Effector CD8-positive, alpha-beta T cell (primary cell): ENCODE results near the gene RBPJL.

Experiments
- DNase-seq: peaks from one replicate; lab custom pipeline; 2025; lab: John Stamatoyannopoulos, UW

Gene RBPJL

GRCh38 chr20:45317826-45318225 is 11.2 kb downstream of the RBPJL start:
- no peak for DNase-seq

GRCh38 chr20:45318386-45318939 is 11.8 kb downstream of the RBPJL start:
- DNase-seq = no peak

GRCh38 chr20:45318948-45319347 is 12.3 kb downstream of the RBPJL start:
- no peak for DNase-seq

- no peak for DNase-seq
Observed at GRCh38 chr20:45320948-45321595, 14.4 kb downstream of the RBPJL start.

GRCh38 chr20:45322952-45323383 is 16.3 kb downstream of the RBPJL start:
- no peak for DNase-seq

- no peak for DNase-seq
Observed at GRCh38 chr20:45323731-45324130, 17.1 kb downstream of the RBPJL start.

GRCh38 chr20:45325371-45325770 is 18.7 kb downstream of the RBPJL start:
- no peak for DNase-seq

- DNase-seq = no peak
Observed at GRCh38 chr20:45328451-45328850, 21.8 kb downstream of the RBPJL start.

- DNase-seq = no peak
Observed at GRCh38 chr20:45329497-45330319, 23.1 kb downstream of the RBPJL start.

GRCh38 chr20:45330476-45330875 is 23.8 kb downstream of the RBPJL start:
- DNase-seq = no peak

GRCh38 chr20:45336530-45337366 is 30.1 kb downstream of the RBPJL start:
- no peak for DNase-seq

GRCh38 chr20:45337367-45338120 is 30.9 kb downstream of the RBPJL start:
- no peak for DNase-seq

- DNase-seq = no peak
Observed at GRCh38 chr20:45338121-45339030, 31.7 kb downstream of the RBPJL start.

- DNase-seq = no peak
Observed at GRCh38 chr20:45339084-45339483, 32.4 kb downstream of the RBPJL start.

GRCh38 chr20:45339799-45340198 is 33.2 kb downstream of the RBPJL start:
- DNase-seq = no peak

GRCh38 chr20:45340236-45340847 is 33.7 kb downstream of the RBPJL start:
- DNase-seq = no peak

GRCh38 chr20:45340951-45341350 is 34.3 kb downstream of the RBPJL start:
- DNase-seq = no peak

GRCh38 chr20:45341579-45341938 is 34.9 kb downstream of the RBPJL start:
- DNase-seq = no peak

- DNase-seq = no peak
Observed at GRCh38 chr20:45341939-45342854, 35.6 kb downstream of the RBPJL start.
